NCI-H2196 (cell line): Measurements from ENCODE around the gene ST8SIA1.

ENCODE experiments used
- DNase-seq: peaks from one replicate; lab custom pipeline; 2025; ENCODE audit not compliant: unreplicated experiment; lab: John Stamatoyannopoulos, UW

Gene ST8SIA1

DNA sequence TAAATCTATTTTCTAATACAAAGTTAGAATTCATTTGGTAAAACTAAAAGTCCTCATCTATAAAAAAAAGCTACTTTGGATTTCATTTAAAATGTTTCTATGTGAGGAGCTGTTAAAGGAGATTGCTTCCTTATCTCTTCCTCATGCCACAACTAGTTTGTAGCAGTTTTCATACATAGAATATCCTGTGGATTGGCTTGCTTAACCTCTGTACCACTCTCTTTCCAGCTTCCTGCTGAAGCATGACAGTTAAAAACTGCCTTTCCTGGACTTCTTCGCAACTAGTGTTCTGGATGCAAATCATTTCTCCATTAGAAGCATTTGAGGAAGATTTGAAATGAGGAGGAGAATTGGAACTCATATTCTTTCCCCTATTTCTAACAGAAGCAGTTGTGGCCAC lies 49.6 kb downstream of the ST8SIA1 start:
- DNase-seq = no peak

DNA sequence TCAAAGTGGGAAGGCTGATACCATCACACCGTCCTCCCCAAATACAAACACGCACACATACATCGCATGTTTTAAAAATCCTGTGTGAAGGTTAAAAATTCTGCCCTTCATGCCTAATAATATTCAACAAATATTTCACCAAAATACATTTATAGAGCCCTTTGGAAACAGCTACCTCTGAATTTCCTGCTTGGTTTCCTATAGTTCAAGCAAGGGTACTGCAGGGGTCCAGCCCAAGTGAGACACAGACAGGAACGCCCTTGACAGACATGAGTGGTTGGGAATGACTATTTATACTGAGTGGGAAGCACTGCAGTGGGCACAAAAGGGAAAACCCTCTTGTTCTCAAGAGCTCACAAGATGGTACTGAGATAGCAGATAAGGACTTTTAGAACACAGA lies 51.0 kb downstream of the ST8SIA1 start:
- no peak for DNase-seq

GRCh38 chr12:22283006-22283506 lies 51.5 kb downstream of the ST8SIA1 start:
- no peak for DNase-seq

- no peak for DNase-seq
Measured at GRCh38 chr12:22282283-22282682, 52.2 kb downstream of the ST8SIA1 start.

GRCh38 chr12:22276867-22277266 lies 57.6 kb downstream of the ST8SIA1 start:
- no peak for DNase-seq

DNA sequence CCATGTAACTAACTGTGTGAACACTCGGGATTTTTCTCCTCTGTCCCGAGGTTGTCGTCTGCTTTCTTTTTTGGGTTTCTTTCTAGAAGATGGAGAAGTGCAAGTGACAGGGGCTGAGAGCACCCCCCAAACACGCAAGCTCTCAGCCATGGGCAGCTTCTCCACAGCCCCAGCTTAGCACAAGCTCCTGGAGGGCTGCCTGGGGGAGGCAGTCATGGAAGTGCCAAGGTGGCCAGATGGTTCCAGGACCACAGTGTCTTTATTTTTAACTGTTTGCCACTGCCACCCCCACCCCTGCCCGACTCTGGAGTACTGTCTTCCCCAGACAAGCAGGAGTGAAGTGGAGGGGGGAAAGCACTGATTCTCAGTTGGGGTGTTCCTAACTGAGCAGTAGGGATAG lies 58.2 kb downstream of the ST8SIA1 start:
- no peak for DNase-seq

- DNase-seq = no peak
Measured at GRCh38 chr12:22275843-22276242, 58.7 kb downstream of the ST8SIA1 start.

DNA sequence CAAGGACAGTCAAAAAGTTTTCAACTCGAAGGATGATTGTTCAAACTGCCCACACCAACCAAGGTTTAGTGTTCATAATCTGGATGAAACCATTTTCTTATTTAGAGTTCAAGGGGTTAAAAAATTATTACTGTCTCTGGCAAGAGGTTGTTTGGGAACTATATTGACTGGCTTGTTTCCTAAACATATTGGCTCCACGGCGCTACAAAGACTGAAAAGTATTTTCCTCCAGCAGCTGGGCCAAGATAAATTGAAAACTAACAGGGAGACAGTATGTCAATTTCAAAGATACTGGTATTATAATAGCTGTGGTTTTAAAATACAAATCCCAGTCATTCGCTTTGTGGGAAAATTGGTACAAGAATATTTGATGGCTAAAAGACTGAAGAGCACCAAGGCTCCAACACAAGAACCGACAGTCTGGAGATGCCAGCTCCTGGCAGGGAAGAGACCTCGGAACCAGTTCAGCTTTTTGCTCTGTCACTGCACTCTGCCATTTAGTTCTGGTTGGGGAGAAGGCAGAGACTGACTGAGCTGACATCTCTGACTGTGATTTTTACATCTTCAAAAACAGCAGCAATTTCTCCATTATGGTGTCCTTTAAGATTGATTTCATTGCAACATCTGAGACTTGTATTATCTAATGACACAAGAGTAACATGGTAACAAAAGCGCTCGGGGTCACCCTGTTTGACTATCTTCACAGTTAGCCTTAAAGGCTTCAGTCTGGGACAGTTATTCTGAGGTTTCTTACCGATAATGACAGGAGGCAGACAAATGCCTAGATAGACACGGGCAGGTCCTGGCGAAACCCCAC lies 62.0 kb downstream of the ST8SIA1 start:
- DNase-seq = no peak

- DNase-seq = no peak
Measured at GRCh38 chr12:22271023-22271422, 63.5 kb downstream of the ST8SIA1 start.

DNA sequence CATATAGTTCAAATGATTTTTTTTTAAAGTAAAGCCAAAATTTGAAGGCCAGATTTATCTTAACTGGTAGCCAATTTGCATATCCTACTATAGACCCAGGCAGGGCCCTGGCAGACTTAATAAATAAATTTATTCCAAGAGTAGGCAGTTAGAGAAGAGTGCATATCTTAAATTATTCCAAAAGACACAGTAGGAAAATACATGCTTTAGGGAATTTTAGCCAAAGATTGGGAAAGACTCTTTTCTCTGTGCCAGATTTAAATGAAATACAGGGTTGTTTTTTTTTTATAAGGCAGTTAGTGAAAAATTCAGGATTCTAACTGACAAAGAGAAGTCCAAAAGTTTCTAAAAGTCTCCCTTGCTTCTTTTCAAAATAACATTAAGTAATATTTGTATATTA lies 65.5 kb downstream of the ST8SIA1 start:
- DNase-seq = no peak

- DNase-seq = no peak
Measured at GRCh38 chr12:22268406-22268805, 66.1 kb downstream of the ST8SIA1 start.

DNA sequence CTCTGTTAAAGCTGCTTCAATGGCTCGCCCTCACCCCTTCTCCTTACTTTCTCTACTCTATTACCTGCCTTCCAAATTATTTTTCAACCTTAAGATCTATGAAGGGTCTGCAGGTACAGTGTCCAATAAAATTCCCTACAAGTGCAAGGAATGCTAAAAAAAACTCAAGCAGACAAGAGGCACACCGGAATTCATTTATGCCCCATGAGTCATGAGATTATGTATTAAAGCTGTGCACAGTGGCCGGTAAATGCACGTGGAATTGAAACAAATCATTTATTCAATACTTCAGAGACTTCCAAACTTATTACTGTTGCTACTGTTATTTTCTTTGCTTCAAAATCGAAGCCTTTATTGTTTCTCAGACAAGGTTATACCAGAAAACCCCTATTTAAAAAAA lies 68.4 kb downstream of the ST8SIA1 start:
- no peak for DNase-seq

DNA sequence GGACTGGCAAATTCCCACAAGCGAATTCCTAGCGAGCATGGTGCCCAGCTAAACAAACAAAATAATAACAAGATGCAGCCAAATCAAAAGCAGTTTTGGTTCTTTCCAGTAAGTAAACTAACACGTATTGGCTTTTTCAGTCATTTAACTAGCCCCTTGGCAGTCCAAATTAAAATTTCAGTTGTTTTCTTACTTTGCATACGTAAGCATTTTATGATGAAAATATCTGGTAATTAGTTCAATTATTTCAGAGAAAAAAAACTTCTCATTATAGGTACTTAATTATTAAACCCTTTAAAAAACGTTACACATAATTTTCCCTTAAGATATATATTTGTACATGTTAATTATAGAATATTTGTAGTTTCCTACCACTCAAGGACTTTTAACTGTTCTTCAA lies 70.1 kb downstream of the ST8SIA1 start:
- no peak for DNase-seq

GRCh38 chr12:22262309-22262708 lies 72.2 kb downstream of the ST8SIA1 start:
- DNase-seq = no peak

GRCh38 chr12:22257100-22257499 lies 77.4 kb downstream of the ST8SIA1 start:
- DNase-seq = no peak

DNA sequence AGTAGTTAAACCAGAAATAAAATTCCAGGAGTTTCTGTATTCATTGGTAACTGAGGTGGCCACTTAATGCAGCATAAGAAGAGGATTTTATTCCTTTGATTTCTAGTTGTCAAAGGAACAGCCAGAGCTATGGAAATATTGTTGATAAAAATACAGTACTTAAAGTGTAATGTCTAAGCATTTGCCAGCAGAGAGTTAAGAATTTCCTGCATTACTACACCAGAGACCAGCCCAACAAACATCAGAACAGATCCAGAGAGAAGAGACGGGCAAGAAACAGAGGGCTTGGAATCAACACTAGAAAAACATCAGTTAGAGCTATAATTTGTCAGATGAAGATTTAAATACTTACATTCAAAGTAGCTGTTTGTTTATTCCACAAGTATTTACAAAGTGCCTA lies 77.9 kb downstream of the ST8SIA1 start:
- DNase-seq = no peak

GRCh38 chr12:22256041-22256441 lies 78.5 kb downstream of the ST8SIA1 start:
- DNase-seq = no peak

DNA sequence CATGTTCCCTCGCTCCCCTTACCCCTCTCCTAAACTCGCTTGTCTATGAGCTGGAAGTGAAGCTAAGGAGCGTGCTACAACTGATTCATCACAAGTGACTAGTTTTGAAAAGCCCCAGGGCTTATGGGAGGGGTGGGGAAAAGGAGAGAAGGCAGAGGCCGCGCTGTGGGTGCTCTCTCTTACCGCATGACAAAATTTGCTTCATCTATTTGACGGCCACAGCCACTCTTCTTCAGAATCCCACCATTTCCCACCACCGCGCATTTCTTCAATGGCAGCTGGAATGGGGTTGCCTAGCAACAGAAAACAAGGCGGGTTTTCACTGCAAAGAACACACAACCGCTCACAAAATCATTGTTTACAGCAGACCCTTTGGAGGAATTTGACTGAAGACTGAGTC lies 79.4 kb downstream of the ST8SIA1 start:
- DNase-seq = no peak

DNA sequence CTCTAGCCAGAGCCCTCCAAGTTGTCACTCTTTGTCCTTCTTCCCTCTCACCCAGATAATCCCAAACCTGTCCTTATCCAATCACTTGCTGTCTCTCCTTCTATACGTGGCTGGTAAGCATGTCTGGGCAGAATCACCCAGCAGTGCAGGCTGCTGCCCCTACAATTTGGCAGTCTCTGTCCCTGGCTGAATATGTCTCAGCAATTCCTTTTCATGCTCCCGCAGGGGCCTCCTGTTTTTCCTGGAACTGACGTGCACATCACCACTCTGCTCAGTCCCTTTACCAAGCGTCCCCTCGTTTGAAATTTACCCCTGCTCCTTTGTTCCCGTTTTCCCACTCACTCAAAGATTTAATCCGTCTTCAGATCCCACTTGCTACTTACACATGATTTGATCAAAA lies 80.0 kb downstream of the ST8SIA1 start:
- DNase-seq = no peak

DNA sequence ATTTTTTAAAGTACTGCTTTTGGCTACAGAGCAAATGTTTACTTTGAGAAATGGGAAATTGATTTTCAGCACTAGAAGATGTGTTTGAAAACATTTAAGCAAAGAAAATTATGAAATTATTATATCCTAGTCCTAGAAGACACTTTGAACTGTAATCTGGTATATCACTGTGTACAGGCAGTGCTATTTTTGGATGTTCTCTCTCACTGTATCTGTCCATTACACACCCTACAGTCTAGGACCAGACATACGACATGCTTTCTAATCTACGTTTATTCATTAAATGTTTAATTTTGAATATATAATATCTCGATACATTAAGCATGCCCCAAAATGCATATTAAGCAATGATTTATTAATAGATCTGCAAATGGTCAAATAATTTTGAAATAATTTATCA lies 82.5 kb downstream of the ST8SIA1 start:
- no peak for DNase-seq

GRCh38 chr12:22250762-22251161 lies 83.7 kb downstream of the ST8SIA1 start:
- no peak for DNase-seq

DNA sequence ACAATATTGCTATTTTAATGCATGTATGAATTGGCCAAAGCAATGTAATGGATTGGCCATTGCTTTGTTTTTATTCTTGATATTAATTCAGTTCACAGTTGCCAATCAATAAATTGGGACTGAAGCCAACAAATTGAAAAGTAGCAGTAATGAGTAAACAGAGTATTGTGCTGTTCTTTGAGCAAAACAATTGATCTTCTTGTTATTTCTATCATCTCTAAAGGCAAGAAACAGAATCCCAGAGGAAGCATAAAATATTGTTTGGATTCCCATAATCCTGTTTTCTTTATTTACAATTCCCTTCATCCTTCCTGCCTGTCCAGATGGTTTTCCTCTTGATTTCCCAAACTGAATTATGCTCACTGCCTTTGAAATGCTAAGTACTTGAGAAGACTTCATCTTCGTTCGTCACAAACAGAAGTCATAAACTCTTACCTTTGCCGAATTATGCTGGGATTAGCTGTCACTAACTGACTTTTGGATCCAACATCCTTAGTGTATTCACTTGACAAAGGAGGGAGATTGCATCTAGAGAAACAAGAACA lies 85.9 kb downstream of the ST8SIA1 start:
- no peak for DNase-seq

DNA sequence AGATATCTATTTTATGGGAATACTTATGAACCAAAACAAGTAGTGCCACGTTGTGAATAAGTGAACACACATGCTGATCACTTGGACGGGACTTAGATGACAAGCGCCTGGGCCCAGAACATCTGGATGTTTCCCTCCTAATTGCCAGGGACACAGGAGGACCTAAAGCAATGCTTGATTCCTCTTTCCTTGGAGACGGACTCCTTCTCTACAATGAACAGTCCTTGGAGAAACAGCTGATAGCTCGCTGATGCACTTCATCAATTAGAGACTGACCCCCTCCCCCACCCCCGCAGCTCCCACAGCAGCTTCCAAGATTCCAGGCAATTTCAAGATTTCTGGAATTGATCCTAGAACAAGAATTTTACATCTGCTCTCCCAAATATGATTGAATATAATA lies 86.4 kb downstream of the ST8SIA1 start:
- DNase-seq = no peak
